ENCODE results near the gene PAX1. TPM values are rescaled to one million over a fixed set of nuclear protein-coding genes. Genes with fewer than 3 reads are reported as not detected.

The PAX1 gene
- total and polyA plus RNA-seq, 2 of the 13 experiments (the other 11 are each of a cell fraction or from before 2014, with no cell fraction given) = not detected

GRCh38 chr20:21725892-21726291 is 20.4 kb downstream of the PAX1 start:
- Histone ChIP-seq H3K36me3 (replicated peaks in 1 of 2; ENCODE audit: control insufficient read depth in 1 of 2, insufficient read depth in 2 of 2, low read length in 2 of 2) (no peaks in the 10 kb centered on the region), H3K4me2 (ENCODE audit: low read depth, low read length) (no peak overlapping the region), H3K79me2 (ENCODE audit: insufficient read depth, low read length) (no peaks in the 10 kb centered on the region), H3K4me3 (replicated peaks in 1 of 3; ENCODE audit: insufficient read depth in 1 of 3, low read depth in 2 of 3, low read length in 3 of 3) (no peak overlapping the region), H4K20me1 (ENCODE audit: insufficient read depth, low read length) (no peaks in the 10 kb centered on the region; the same call in 1 of the 2 replicates), H3K9me3 (ENCODE audit: low read length) (no peaks in the 10 kb centered on the region), H3K4me1 (ENCODE audit: insufficient read depth, low read length) (no peaks in the 10 kb centered on the region), H3K27me3 (ENCODE audit: control insufficient read depth in 1 of 2, insufficient read depth in 2 of 2, low read length in 2 of 2) (peaks cover 0 to 17% of the 10 kb centered on the region in 2 experiments; a peak in 2 of 5 replicates), H2AFZ (ENCODE audit: low read length) (no peak overlapping the region), H3K27ac (ENCODE audit: extremely low read length, insufficient read depth, low read length) (no peak overlapping the region), H3K9ac (ENCODE audit: insufficient read depth, low read depth, low read length) (no peak overlapping the region)
- ATAC-seq = no peak
- intact Hi-C loops (cut with micrococcal nuclease; ENCODE audit: unreplicated experiment) (no loop called here), in situ Hi-C loops (cut with HindIII; ENCODE audit: extremely low pct_ligation_motif_present, low pct_unique_long_range_greater_than_20kb) (no loop called here)
- no peak for TF ChIP-seq POLR2G (IDR thresholded peaks at IDR 0.05; ENCODE audit: low read depth, low read length)
- TF ChIP-seq POGZ (CRISPR knock-in tag; IDR thresholded peaks at IDR 0.05) = no peak
- no peak for TF ChIP-seq ARNT (IDR thresholded peaks at IDR 0.05)
- no peak for TF ChIP-seq KDM1A (CRISPR knock-in tag; IDR thresholded peaks at IDR 0.05)
- no peak for TF ChIP-seq ZNF644 (CRISPR knock-in tag; IDR thresholded peaks at IDR 0.05; ENCODE audit: low read depth)
- no peak for TF ChIP-seq FIP1L1 (IDR thresholded peaks at IDR 0.05; ENCODE audit: borderline replicate concordance, insufficient read depth, low read depth, low read length)
- no peak for TF ChIP-seq ZNF260 (CRISPR knock-in tag; IDR thresholded peaks at IDR 0.05; ENCODE audit: borderline replicate concordance, low read depth)
- no peak for TF ChIP-seq ARID5B (CRISPR knock-in tag; IDR thresholded peaks at IDR 0.05)
- TF ChIP-seq RXRA (CRISPR knock-in tag; IDR thresholded peaks at IDR 0.05) = no peak
- POLR2A ChIA-PET = no interaction called here
- no peak for FAIRE-seq
- CTCF ChIA-PET (ENCODE audit: low intra/inter-chr PET ratio, low total read pairs) = no interaction called here
- DNase-seq (ENCODE audit: low spot score) = no peak
- no TSS peak for BruUV-seq (replicated peaks)
- 3% methylated on average over 2 of the region's 2 CpGs for WGBS (ENCODE audit: low lambda C conversion rate)

Measured in HepG2 (cell line).